HCT116 (cell line): Measurements from ENCODE around the gene STAMBP. TPM values are rescaled to one million over a fixed set of nuclear protein-coding genes. Genes with fewer than 3 reads are reported as not detected.
A peak's percentile ranks its signal among the peaks of the same experiment; 100 is the strongest.

ENCODE experiments used
- ATAC-seq: fragments of 200-7000 bp; cut with Tn5 transposase; 2 replicates; pipeline ENCODE4 v1.9.1; 2020; ENCODE audit warnings: mild to moderate bottlenecking, moderate library complexity
- BruUV-seq: library from RNA; stranded (reverse); fragments of 400-500 nt; replicated peaks from 2 replicates; lab custom pipeline; 2021; lab: Mats Ljungman, UMichigan
- CTCF ChIA-PET: fragments of 300-600 bp; sonication (Branson Sonifier 250); formaldehyde crosslinking; loops from one replicate; lab custom pipeline; 2021; ENCODE audit warnings: antibody characterized with exemption; lab: Charles Lee
- POLR2A ChIA-PET: fragments of 300-600, 350-600 bp; sonication (Branson Sonifier 250); formaldehyde crosslinking; loops from one replicate; lab custom pipeline; 2021; ENCODE audit warnings: antibody characterized with exemption; lab: Charles Lee
- RAD21 ChIA-PET, 2 experiments: fragments of 300-600 bp; sonication (Branson Sonifier 250); formaldehyde crosslinking; loops; one replicate each; lab custom pipeline; 2023; ENCODE audit warnings: low total read pairs in 2 of 2; ENCODE audit not compliant: uncharacterized antibody in 2 of 2, unreplicated experiment in 2 of 2, low non-redundant PET in 1 of 2; lab: Charles Lee
- DNase-seq: peaks from one replicate; pipeline ENCODE4 v3.0.0-alpha.2; 2010; ENCODE audit warnings: low read depth, low spot score
- H2AFZ ChIP-seq: fragments of 200-600 bp; shearing (Covaris generic), sonication (generic); 2 replicates; pipeline ENCODE4 v1.6.1; 2017; ENCODE audit warnings: low read depth, mixed run types, mixed read lengths, antibody characterized with exemption, low read length; ENCODE audit not compliant: poor library complexity, severe bottlenecking
- H3K27ac ChIP-seq: 2 replicates; pipeline ENCODE4 v1.5.1; 2012; ENCODE audit warnings: low read depth, low read length
- H3K27me3 ChIP-seq: fragments of 200-600 bp; sonication (generic); 2 replicates; pipeline ENCODE4 v1.6.1; 2016; ENCODE audit warnings: mixed run types, low read length, mixed read lengths; ENCODE audit not compliant: insufficient read depth
- H3K36me3 ChIP-seq, 2 experiments: fragments of 200-500 bp in 1 of 2; fragments of 200-600 bp in 1 of 2; sonication (Bioruptor generic) in 1 of 2; sonication (generic) in 1 of 2; 2 replicates each; pipeline versions ENCODE4 v1.5.1 to v1.6.1; 2014 to 2016; ENCODE audit warnings: low read length in 2 of 2, inconsistent platforms in 1 of 2, mixed read lengths in 1 of 2, mixed run types in 1 of 2; ENCODE audit not compliant: insufficient read depth in 2 of 2, control insufficient read depth in 1 of 2
- H3K4me1 ChIP-seq, 2 experiments: fragments of 200-600 bp in 1 of 2; sonication (generic) in 1 of 2; 2 replicates each; pipeline versions ENCODE4 v1.5.1 to v1.6.1; 2012 to 2017; ENCODE audit warnings: low read length in 2 of 2, inconsistent platforms in 1 of 2, mild to moderate bottlenecking in 1 of 2, mixed read lengths in 1 of 2, mixed run types in 1 of 2, moderate library complexity in 1 of 2; ENCODE audit not compliant: insufficient read depth in 2 of 2, control insufficient read depth in 1 of 2
- H3K4me2 ChIP-seq: fragments of 200-600 bp; sonication (generic); 2 replicates; pipeline ENCODE4 v1.6.1; 2017; ENCODE audit warnings: mixed run types, low read length, mixed read lengths
- H3K4me3 ChIP-seq, 2 experiments: fragments of 200-600 bp in 1 of 2; sonication (generic) in 1 of 2; replicated peaks in 1 of 2; 2 replicates each; pipeline ENCODE4 v1.5.1; 2011 to 2016; ENCODE audit warnings: low read length in 2 of 2, control low read depth in 1 of 2, low read depth in 1 of 2, mild to moderate bottlenecking in 1 of 2, mixed read lengths in 1 of 2, mixed run types in 1 of 2
- H3K79me2 ChIP-seq: fragments of 200-600 bp; sonication (generic); 2 replicates; pipeline ENCODE4 v1.6.1; 2017; ENCODE audit warnings: mild to moderate bottlenecking, mixed run types, low read length, moderate library complexity, mixed read lengths; ENCODE audit not compliant: insufficient read depth
- H3K9ac ChIP-seq: fragments of 200-600 bp; sonication (generic); 2 replicates; pipeline ENCODE4 v1.6.1; 2016; ENCODE audit warnings: low read length, mixed read lengths
- H3K9me2 ChIP-seq: fragments of 200-600 bp; sonication (generic), shearing (Covaris generic); 2 replicates; pipeline ENCODE4 v1.6.1; 2017; ENCODE audit warnings: mixed run types, mild to moderate bottlenecking, moderate library complexity; ENCODE audit not compliant: insufficient read depth
- H3K9me3 ChIP-seq, 2 experiments: fragments of 200-500 bp in 1 of 2; fragments of 200-600 bp in 1 of 2; sonication (Bioruptor generic) in 1 of 2; sonication (generic) in 1 of 2; 2 replicates each; pipeline ENCODE4 v1.6.1; 2014 to 2017; ENCODE audit warnings: low read length in 2 of 2, mixed read lengths in 2 of 2, inconsistent platforms in 1 of 2, low read depth in 1 of 2, mild to moderate bottlenecking in 1 of 2, mixed run types in 1 of 2, moderate library complexity in 1 of 2; ENCODE audit not compliant: control insufficient read depth in 1 of 2, insufficient read depth in 1 of 2
- H4K20me1 ChIP-seq: fragments of 200-600 bp; sonication (generic), shearing (Covaris generic); 2 replicates; pipeline ENCODE4 v1.6.1; 2017; ENCODE audit warnings: mixed run types, mild to moderate bottlenecking, moderate library complexity; ENCODE audit not compliant: insufficient read depth
- CBX3 ChIP-seq: IDR thresholded peaks from 2 replicates; pipeline ENCODE4 v1.6.1; 2012; ENCODE audit warnings: low read depth
- EZH2 ChIP-seq: fragments of 200-600 bp; sonication (generic); IDR thresholded peaks from 2 replicates; pipeline ENCODE4 v1.6.1; 2017; ENCODE audit warnings: antibody characterized with exemption, mixed run types
- FOSL1 ChIP-seq: IDR thresholded peaks from 2 replicates; pipeline ENCODE4 v1.6.1; 2012; ENCODE audit warnings: low read depth
- JUND ChIP-seq: IDR thresholded peaks from 2 replicates; pipeline ENCODE4 v1.6.1; 2012
- RAD21 ChIP-seq: IDR thresholded peaks from 2 replicates; pipeline ENCODE4 v1.6.1; 2012; ENCODE audit warnings: low read depth, mild to moderate bottlenecking
- SIN3A ChIP-seq: IDR thresholded peaks from 2 replicates; pipeline ENCODE4 v1.6.1; 2012; ENCODE audit warnings: low read depth
- SP1 ChIP-seq: IDR thresholded peaks from 2 replicates; pipeline ENCODE4 v1.6.1; 2012; ENCODE audit warnings: low read depth
- YY1 ChIP-seq: IDR thresholded peaks from 2 replicates; pipeline ENCODE4 v1.6.1; 2011; ENCODE audit warnings: low read length, low read depth, moderate library complexity, mild to moderate bottlenecking; ENCODE audit not compliant: insufficient replicate concordance; ENCODE audit errors: extremely low read depth
- ZFX ChIP-seq: fragments of 450-650 bp; IDR thresholded peaks from 2 replicates; pipeline ENCODE4 v1.6.1; 2017
- intact Hi-C: fragments of 100-400 bp; cut with micrococcal nuclease; formaldehyde crosslinking; loops from 2 replicates; pipeline ENCODE4 v1.10.0; 2022
- total RNA-seq: library from RNA; stranded (reverse); gene quantifications from one replicate; pipeline ENCODE4 v1.2.1, GENCODE V29; 2021; ENCODE audit not compliant: unreplicated experiment
- TF ChIP-seq, protein P1 (sequence below), 3 experiments: fragments of 200-600 bp in 1 of 3; sonication (generic) in 1 of 3; IDR thresholded peaks in 2 of 3; conservative IDR thresholded peaks in 1 of 3; 2 replicates each; pipeline ENCODE4 v1.5.1; 2012 to 2017; ENCODE audit warnings: low read depth in 2 of 3, low read length in 2 of 3, antibody characterized with exemption in 1 of 3, borderline replicate concordance in 1 of 3, control low read depth in 1 of 3, mild to moderate bottlenecking in 1 of 3, mixed read lengths in 1 of 3, mixed run types in 1 of 3, moderate library complexity in 1 of 3; ENCODE audit not compliant: insufficient read depth in 1 of 3
- TF ChIP-seq, protein P2 (sequence below): IDR thresholded peaks from 2 replicates; pipeline ENCODE4 v1.6.1; 2012
- TF ChIP-seq, protein P3 (sequence below): IDR thresholded peaks from 2 replicates; pipeline ENCODE4 v1.6.1; 2011; ENCODE audit warnings: mild to moderate bottlenecking, low read length, moderate library complexity; ENCODE audit not compliant: insufficient replicate concordance; ENCODE audit errors: extremely low read depth

STAMBP gene
- total RNA-seq, 1 experiment from 2014 or later, result 45.2 TPM

DNA sequence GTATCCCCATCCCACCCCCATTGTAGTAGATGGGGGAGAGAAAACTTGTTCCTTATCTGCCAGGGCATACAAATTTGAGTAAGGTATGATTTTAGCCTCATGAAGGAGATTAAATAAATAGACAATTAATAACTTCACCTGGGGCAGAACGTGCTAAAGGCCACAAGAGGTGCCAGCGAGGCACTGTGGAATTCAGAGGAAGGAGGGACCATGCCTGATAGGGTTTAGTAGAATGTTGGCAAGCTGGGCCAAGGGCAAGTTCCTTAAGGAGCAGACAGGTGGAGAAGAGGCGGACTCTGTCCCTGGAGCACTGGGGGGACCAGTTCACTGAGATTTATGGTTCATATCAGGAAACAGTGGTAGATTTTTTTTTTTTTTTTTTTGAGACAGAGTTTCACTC lies 22.5 kb downstream of the STAMBP start:
- Histone ChIP-seq H3K27ac (peak overlapping the region; percentile 46; the same call in 1 of the 2 replicates), H3K27me3 (no peaks in the 10 kb centered on the region), H3K36me3 (peaks cover 30 to 52% of the 10 kb centered on the region in 2 experiments), H3K4me3 (no peak overlapping the region), H3K4me1 (peaks cover 14 to 23% of the 10 kb centered on the region in 2 experiments), H3K9ac (no peak overlapping the region), H3K4me2 (peak overlapping the region; percentile 52; the same call in 1 of the 2 replicates), H2AFZ (no peak overlapping the region), H3K9me3 (no peaks in the 10 kb centered on the region), H4K20me1 (peaks cover 3% of the 10 kb centered on the region; the same call in 1 of the 2 replicates), H3K79me2 (no peaks in the 10 kb centered on the region), H3K9me2 (no peaks in the 10 kb centered on the region)
- intact Hi-C loops, result no loop called here
- no TSS peak for BruUV-seq
- DNase-seq (peak; percentile 33), ATAC-seq (peak; percentile 86)
- ChIA-PET POLR2A (no interaction called here), RAD21 (no interaction called here), CTCF (interaction anchor here (1.4 to 1.5 kb wide), 2 partner anchors 12 to 23 kb away, joined by 4 to 5 read pairs; partner anchors contain the start of gene STAMBP)
- TF ChIP-seq ZFX (no peak), EZH2 (no peak), RAD21 (peak; percentile 42)
- TF ChIP-seq, protein P1, sequence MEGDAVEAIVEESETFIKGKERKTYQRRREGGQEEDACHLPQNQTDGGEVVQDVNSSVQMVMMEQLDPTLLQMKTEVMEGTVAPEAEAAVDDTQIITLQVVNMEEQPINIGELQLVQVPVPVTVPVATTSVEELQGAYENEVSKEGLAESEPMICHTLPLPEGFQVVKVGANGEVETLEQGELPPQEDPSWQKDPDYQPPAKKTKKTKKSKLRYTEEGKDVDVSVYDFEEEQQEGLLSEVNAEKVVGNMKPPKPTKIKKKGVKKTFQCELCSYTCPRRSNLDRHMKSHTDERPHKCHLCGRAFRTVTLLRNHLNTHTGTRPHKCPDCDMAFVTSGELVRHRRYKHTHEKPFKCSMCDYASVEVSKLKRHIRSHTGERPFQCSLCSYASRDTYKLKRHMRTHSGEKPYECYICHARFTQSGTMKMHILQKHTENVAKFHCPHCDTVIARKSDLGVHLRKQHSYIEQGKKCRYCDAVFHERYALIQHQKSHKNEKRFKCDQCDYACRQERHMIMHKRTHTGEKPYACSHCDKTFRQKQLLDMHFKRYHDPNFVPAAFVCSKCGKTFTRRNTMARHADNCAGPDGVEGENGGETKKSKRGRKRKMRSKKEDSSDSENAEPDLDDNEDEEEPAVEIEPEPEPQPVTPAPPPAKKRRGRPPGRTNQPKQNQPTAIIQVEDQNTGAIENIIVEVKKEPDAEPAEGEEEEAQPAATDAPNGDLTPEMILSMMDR (IDR thresholded peaks at IDR 0.05 in 2 of 3, conservative IDR thresholded peaks at IDR 0.05 in 1 of 3; ENCODE audit: borderline replicate concordance in 1 of 3, insufficient read depth in 1 of 3, low read depth in 2 of 3, low read length in 2 of 3), result peak; percentile 21 to 73 (median 73); a peak in 5 of 6 replicates

DNA sequence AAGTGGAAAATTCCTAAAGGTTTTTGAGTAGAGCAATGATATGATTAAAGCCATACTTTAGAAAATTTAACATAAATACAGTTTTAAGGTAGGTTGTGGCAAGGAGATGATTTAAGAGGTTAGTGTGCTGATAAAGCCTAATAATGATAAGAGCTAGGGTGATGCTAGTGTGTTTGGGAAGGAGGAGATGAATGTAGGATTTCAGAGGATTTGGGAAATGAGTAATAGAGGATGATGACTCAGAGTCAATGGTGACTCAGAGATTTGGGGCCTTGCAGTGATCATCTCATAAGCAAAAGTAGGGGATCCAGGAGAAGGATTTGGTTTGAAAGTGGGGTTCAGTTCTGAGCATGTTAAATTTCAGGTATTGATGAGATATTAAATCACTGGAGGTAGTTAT lies 23.3 kb downstream of the STAMBP start:
- 0 out of 4 replicates have a peak overlapping the region, but pooled peaks of 1 of the 2 experiments have one; percentile 1 for H3K4me3 ChIP-seq
- peaks cover 3% of the 10 kb centered on the region; the same call in 1 of the 2 replicates for H4K20me1 ChIP-seq
- intact Hi-C loops, result no loop called here
- H3K4me2 ChIP-seq, result peak overlapping the region; percentile 52
- ChIA-PET POLR2A (no interaction called here), CTCF (interaction anchor here (1.5 kb wide), 1 partner anchor 24 kb away, joined by 5 read pairs; the partner anchor contains the start of gene STAMBP), RAD21 (no interaction called here)
- no peak overlapping the region for H3K9ac ChIP-seq
- H2AFZ ChIP-seq, result no peak overlapping the region
- TF ChIP-seq YY1, result no peak
- peak; percentile 38; the same call in 1 of the 2 replicates for TF ChIP-seq SP1
- TF ChIP-seq, protein P2, sequence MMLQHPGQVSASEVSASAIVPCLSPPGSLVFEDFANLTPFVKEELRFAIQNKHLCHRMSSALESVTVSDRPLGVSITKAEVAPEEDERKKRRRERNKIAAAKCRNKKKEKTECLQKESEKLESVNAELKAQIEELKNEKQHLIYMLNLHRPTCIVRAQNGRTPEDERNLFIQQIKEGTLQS, result no peak
- TF ChIP-seq FOSL1, result peak; percentile 94
- TF ChIP-seq SIN3A, result no peak
- TF ChIP-seq, protein P3, sequence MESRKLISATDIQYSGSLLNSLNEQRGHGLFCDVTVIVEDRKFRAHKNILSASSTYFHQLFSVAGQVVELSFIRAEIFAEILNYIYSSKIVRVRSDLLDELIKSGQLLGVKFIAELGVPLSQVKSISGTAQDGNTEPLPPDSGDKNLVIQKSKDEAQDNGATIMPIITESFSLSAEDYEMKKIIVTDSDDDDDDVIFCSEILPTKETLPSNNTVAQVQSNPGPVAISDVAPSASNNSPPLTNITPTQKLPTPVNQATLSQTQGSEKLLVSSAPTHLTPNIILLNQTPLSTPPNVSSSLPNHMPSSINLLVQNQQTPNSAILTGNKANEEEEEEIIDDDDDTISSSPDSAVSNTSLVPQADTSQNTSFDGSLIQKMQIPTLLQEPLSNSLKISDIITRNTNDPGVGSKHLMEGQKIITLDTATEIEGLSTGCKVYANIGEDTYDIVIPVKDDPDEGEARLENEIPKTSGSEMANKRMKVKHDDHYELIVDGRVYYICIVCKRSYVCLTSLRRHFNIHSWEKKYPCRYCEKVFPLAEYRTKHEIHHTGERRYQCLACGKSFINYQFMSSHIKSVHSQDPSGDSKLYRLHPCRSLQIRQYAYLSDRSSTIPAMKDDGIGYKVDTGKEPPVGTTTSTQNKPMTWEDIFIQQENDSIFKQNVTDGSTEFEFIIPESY, result no peak
- TF ChIP-seq RAD21, result no peak
- TF ChIP-seq CBX3, result no peak
- TF ChIP-seq JUND, result peak; percentile 89
- peak overlapping the region; percentile 46; the same call in 1 of the 2 replicates for H3K27ac ChIP-seq
- peaks cover 14 to 24% of the 10 kb centered on the region in 2 experiments for H3K4me1 ChIP-seq
- BruUV-seq, result no TSS peak
- H3K9me2 ChIP-seq, result no peaks in the 10 kb centered on the region
- DNase-seq (peak; percentile 31), ATAC-seq (peak; percentile 71)
- H3K27me3 ChIP-seq, result no peaks in the 10 kb centered on the region
- H3K36me3 ChIP-seq, result peaks cover 30 to 49% of the 10 kb centered on the region in 2 experiments
- no peaks in the 10 kb centered on the region for H3K79me2 ChIP-seq
- H3K9me3 ChIP-seq, result no peaks in the 10 kb centered on the region
